Smooth muscle cell (in vitro differentiated cells): ENCODE data around the gene PAX5. TPM values are rescaled to one million over a fixed set of nuclear protein-coding genes. Genes with fewer than 3 reads are reported as not detected.

ENCODE experiments used
- DNase-seq: peaks from one replicate; lab custom pipeline; 2025; ENCODE audit not compliant: unreplicated experiment; lab: John Stamatoyannopoulos, UW
- H2AFZ ChIP-seq: fragments of 200-600 bp; sonication (generic); 2 replicates; pipeline ENCODE4 v1.6.0; 2016; ENCODE audit warnings: antibody characterized with exemption, low read depth, mild to moderate bottlenecking
- H3F3A ChIP-seq: fragments of 200-600 bp; sonication (generic); 2 replicates; pipeline ENCODE4 v1.6.0; 2017; ENCODE audit warnings: antibody characterized with exemption, low read depth
- H3K27ac ChIP-seq: fragments of 200-600 bp; sonication (generic); 2 replicates; pipeline ENCODE4 v1.5.1; 2016; ENCODE audit warnings: low read depth, mild to moderate bottlenecking
- H3K27me3 ChIP-seq: fragments of 200-600 bp; sonication (generic); 2 replicates; pipeline ENCODE4 v1.6.1; 2016; ENCODE audit warnings: low read depth, mild to moderate bottlenecking
- H3K36me3 ChIP-seq: fragments of 200-600 bp; sonication (generic); 2 replicates; pipeline ENCODE4 v1.5.1; 2016; ENCODE audit warnings: low read depth
- H3K4me1 ChIP-seq: fragments of 200-600 bp; sonication (generic); 2 replicates; pipeline ENCODE4 v1.5.1; 2016; ENCODE audit warnings: low read depth
- H3K4me2 ChIP-seq: fragments of 200-600 bp; sonication (generic); 2 replicates; pipeline ENCODE4 v1.6.0; 2016; ENCODE audit warnings: mild to moderate bottlenecking
- H3K4me3 ChIP-seq: fragments of 200-600 bp; sonication (generic); 2 replicates; pipeline ENCODE4 v1.5.1; 2016; ENCODE audit warnings: mild to moderate bottlenecking
- H3K79me2 ChIP-seq: fragments of 200-600 bp; sonication (generic); 2 replicates; pipeline ENCODE4 v1.6.0; 2016; ENCODE audit warnings: low read depth, mild to moderate bottlenecking
- H3K9ac ChIP-seq: fragments of 200-600 bp; sonication (generic); 2 replicates; pipeline ENCODE4 v1.6.0; 2016; ENCODE audit warnings: low read depth
- H3K9me3 ChIP-seq: fragments of 200-600 bp; sonication (generic); replicated peaks from 2 replicates; pipeline ENCODE4 v1.5.1; 2016; ENCODE audit warnings: low read depth
- H4K20me1 ChIP-seq: fragments of 200-600 bp; sonication (generic); 2 replicates; pipeline ENCODE4 v1.6.0; 2016; ENCODE audit warnings: low read depth
- CTCF ChIP-seq: fragments of 200-600 bp; sonication (generic); IDR thresholded peaks from 2 replicates; pipeline ENCODE4 v1.5.1; 2017; ENCODE audit warnings: borderline replicate concordance, mild to moderate bottlenecking, antibody characterized with exemption; ENCODE audit not compliant: insufficient read depth, poor library complexity, severe bottlenecking
- WGBS: methylation state at CpG from one replicate; pipeline ENCODE4 v1.1.7; 2016; ENCODE audit warnings: low lambda C conversion rate; 5-methylcytosine and 5-hydroxymethylcytosine counted together
- polyA plus RNA-seq: library from polyadenylated mRNA; unstranded; fragments of >200 nt; fragmentation: Nextera tagmentation; extraction: Ambion mirVana; gene quantifications from 2 replicates; pipeline ENCODE4 v1.2.1, GENCODE V29; 2016
- total RNA-seq: library from RNA; depleted of rRNA; stranded (reverse); fragments of >200 nt; gene quantifications from 2 replicates; pipeline ENCODE4 v1.2.3, GENCODE V29; 2014

PAX5 gene
- total and polyA plus RNA-seq, 2 experiments from 2014 or later: 0.09 TPM; not detected in 1

- H3K79me2 ChIP-seq: no peaks in the 10 kb centered on the region
- no peak for DNase-seq
- H3K27me3 ChIP-seq: peaks cover 74% of the 10 kb centered on the region
- no peak for TF ChIP-seq CTCF
- no peak overlapping the region for H3K4me3 ChIP-seq
- H3K9ac ChIP-seq: no peak overlapping the region
- no peak overlapping the region for H3K4me2 ChIP-seq
- H3K4me1 ChIP-seq: no peaks in the 10 kb centered on the region
- no peaks in the 10 kb centered on the region for H4K20me1 ChIP-seq
- no peak overlapping the region for H2AFZ ChIP-seq
- no peaks in the 10 kb centered on the region for H3K36me3 ChIP-seq
- H3F3A ChIP-seq: no peaks in the 10 kb centered on the region
- no peaks in the 10 kb centered on the region for H3K9me3 ChIP-seq
- no peak overlapping the region for H3K27ac ChIP-seq
- WGBS: 86% methylated on average over 18 of the region's 18 CpGs
Observed at GRCh38 chr9:36900136-36900855, 133.8 kb downstream of the PAX5 start.

- Histone ChIP-seq H3F3A (no peaks in the 10 kb centered on the region), H3K4me2 (no peak overlapping the region), H3K9ac (no peak overlapping the region), H3K79me2 (no peaks in the 10 kb centered on the region), H3K36me3 (no peaks in the 10 kb centered on the region), H2AFZ (no peak overlapping the region), H3K4me1 (no peaks in the 10 kb centered on the region), H4K20me1 (no peaks in the 10 kb centered on the region), H3K27me3 (peaks cover 75% of the 10 kb centered on the region), H3K27ac (no peak overlapping the region), H3K4me3 (no peak overlapping the region), H3K9me3 (no peaks in the 10 kb centered on the region)
- WGBS: 94% methylated on average over 4 of the region's 4 CpGs
- no peak for DNase-seq
- TF ChIP-seq CTCF: no peak
Observed at GRCh38 chr9:36899406-36899805, 134.7 kb downstream of the PAX5 start.

GRCh38 chr9:36898431-36899020, 135.5 kb downstream of the PAX5 start:
- H3K4me2 ChIP-seq: no peak overlapping the region
- peaks cover 84% of the 10 kb centered on the region for H3K27me3 ChIP-seq
- no peaks in the 10 kb centered on the region for H3K4me1 ChIP-seq
- no peak for DNase-seq
- no peak overlapping the region for H3K4me3 ChIP-seq
- H3K36me3 ChIP-seq: no peaks in the 10 kb centered on the region
- 88% methylated on average over 18 of the region's 18 CpGs for WGBS
- no peaks in the 10 kb centered on the region for H4K20me1 ChIP-seq
- H3K79me2 ChIP-seq: no peaks in the 10 kb centered on the region
- no peak overlapping the region for H2AFZ ChIP-seq
- no peaks in the 10 kb centered on the region for H3K9me3 ChIP-seq
- H3K27ac ChIP-seq: no peak overlapping the region
- no peaks in the 10 kb centered on the region for H3F3A ChIP-seq
- H3K9ac ChIP-seq: no peak overlapping the region
- no peak for TF ChIP-seq CTCF

GRCh38 chr9:36897478-36897877, 136.6 kb downstream of the PAX5 start:
- 66% methylated on average over 2 of the region's 2 CpGs for WGBS
- H4K20me1 ChIP-seq: no peaks in the 10 kb centered on the region
- H3K4me3 ChIP-seq: no peak overlapping the region
- no peak overlapping the region for H3K4me2 ChIP-seq
- TF ChIP-seq CTCF: no peak
- H3K36me3 ChIP-seq: no peaks in the 10 kb centered on the region
- no peaks in the 10 kb centered on the region for H3K9me3 ChIP-seq
- no peak overlapping the region for H2AFZ ChIP-seq
- H3K27ac ChIP-seq: no peak overlapping the region
- H3K79me2 ChIP-seq: no peaks in the 10 kb centered on the region
- H3K27me3 ChIP-seq: peaks cover 94% of the 10 kb centered on the region
- no peaks in the 10 kb centered on the region for H3K4me1 ChIP-seq
- H3F3A ChIP-seq: no peaks in the 10 kb centered on the region
- H3K9ac ChIP-seq: no peak overlapping the region
- DNase-seq: no peak
